Body of pancreas (tissue), 4 donors: ENCODE data around the gene SMTNL2. TPM values are rescaled to one million over a fixed set of nuclear protein-coding genes. Genes with fewer than 3 reads are reported as not detected.
A peak's percentile ranks its signal among the peaks of the same experiment; 100 is the strongest.
"Not testable (repeated sequence)": the region's sequence is repeated elsewhere in the genome, so short reads cannot be mapped to it uniquely, and the experiment has no call there.

ENCODE experiments used
- ATAC-seq: fragments of 150-250 bp; one replicate; pipeline ENCODE4 v1.9.1; 2016
- DNase-seq, 4 donors: peaks; one replicate each; pipeline ENCODE4 v3.0.0-alpha.2; 2019
- H3K27ac ChIP-seq, 4 donors: fragments of 200-600 bp; sonication (generic); 1 replicate in 3 of 4; 2 replicates in 1 of 4; pipeline versions ENCODE4 v1.5.1 to v1.6.1; 2016 to 2019; ENCODE audit warnings: mild to moderate bottlenecking in 1 of 4, mixed read lengths in 1 of 4, moderate library complexity in 1 of 4
- H3K27me3 ChIP-seq, 2 donors: fragments of 200-600 bp; sonication (generic); one replicate each; pipeline ENCODE4 v1.6.0; 2016; ENCODE audit warnings: mild to moderate bottlenecking in 1 of 2
- H3K36me3 ChIP-seq, 2 donors: fragments of 200-600 bp; sonication (generic); replicated peaks in 1 of 2; 2 replicates each; pipeline ENCODE4 v1.5.1; 2016; ENCODE audit warnings: low read depth in 2 of 2; ENCODE audit not compliant: insufficient read depth in 1 of 2
- H3K4me1 ChIP-seq: fragments of 200-600 bp; sonication (generic); one replicate; pipeline ENCODE4 v1.6.0; 2016
- H3K4me3 ChIP-seq, 2 donors: fragments of 200-600 bp; sonication (generic); 1 replicate in 1 of 2; 2 replicates in 1 of 2; pipeline ENCODE4 v1.5.1; 2016 to 2019
- H3K9me3 ChIP-seq, 3 donors: fragments of 200-600 bp; sonication (generic); 1 replicate in 2 of 3; 2 replicates in 1 of 3; pipeline ENCODE4 v1.5.1; 2016
- POLR2A ChIP-seq, 3 donors: fragments of 450-650 bp; IDR thresholded peaks; one replicate each; pipeline ENCODE4 v1.6.1; 2016; ENCODE audit warnings: antibody characterized with exemption in 3 of 3, mild to moderate bottlenecking in 2 of 3
- WGBS, 2 donors: methylation state at CpG; one replicate each; pipeline ENCODE4 v1.1.5; 2017; 5-methylcytosine and 5-hydroxymethylcytosine counted together
- intact Hi-C: fragments of 100-400 bp; cut with DNase I; formaldehyde crosslinking; loops from one replicate; pipeline ENCODE4 v1.15.1; 2023
- total RNA-seq, 2 donors: library from RNA; depleted of rRNA; stranded (reverse); fragments of >200 nt; gene quantifications; one replicate each; pipeline ENCODE4 v1.1.0, GENCODE V29; 2016
- TF ChIP-seq, protein P1 (sequence below), 7 experiments: fragments of 450-650 bp in 4 of 7; fragments of 200-600 bp in 3 of 7; sonication (generic) in 3 of 7; IDR thresholded peaks; one replicate each; pipeline ENCODE4 v1.5.1; 2016 to 2019; ENCODE audit warnings: antibody characterized with exemption in 7 of 7

The SMTNL2 gene
- total RNA-seq, 2 donors from 2014 or later: 0.33 to 0.78 TPM

GRCh38 chr17:4642286-4642685, 58.0 kb downstream of the SMTNL2 start:
- H3K27ac ChIP-seq: no peak overlapping the region
- no peaks in the 10 kb centered on the region for H3K36me3 ChIP-seq
- TF ChIP-seq, protein P1, sequence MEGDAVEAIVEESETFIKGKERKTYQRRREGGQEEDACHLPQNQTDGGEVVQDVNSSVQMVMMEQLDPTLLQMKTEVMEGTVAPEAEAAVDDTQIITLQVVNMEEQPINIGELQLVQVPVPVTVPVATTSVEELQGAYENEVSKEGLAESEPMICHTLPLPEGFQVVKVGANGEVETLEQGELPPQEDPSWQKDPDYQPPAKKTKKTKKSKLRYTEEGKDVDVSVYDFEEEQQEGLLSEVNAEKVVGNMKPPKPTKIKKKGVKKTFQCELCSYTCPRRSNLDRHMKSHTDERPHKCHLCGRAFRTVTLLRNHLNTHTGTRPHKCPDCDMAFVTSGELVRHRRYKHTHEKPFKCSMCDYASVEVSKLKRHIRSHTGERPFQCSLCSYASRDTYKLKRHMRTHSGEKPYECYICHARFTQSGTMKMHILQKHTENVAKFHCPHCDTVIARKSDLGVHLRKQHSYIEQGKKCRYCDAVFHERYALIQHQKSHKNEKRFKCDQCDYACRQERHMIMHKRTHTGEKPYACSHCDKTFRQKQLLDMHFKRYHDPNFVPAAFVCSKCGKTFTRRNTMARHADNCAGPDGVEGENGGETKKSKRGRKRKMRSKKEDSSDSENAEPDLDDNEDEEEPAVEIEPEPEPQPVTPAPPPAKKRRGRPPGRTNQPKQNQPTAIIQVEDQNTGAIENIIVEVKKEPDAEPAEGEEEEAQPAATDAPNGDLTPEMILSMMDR (IDR thresholded peaks at IDR 0.05): no peak
- no peak for TF ChIP-seq POLR2A (IDR thresholded peaks at IDR 0.05)
- H3K9me3 ChIP-seq: no peaks in the 10 kb centered on the region
- peaks cover 0 to 15% of the 10 kb centered on the region in 2 donors for H3K27me3 ChIP-seq
- DNase-seq: no peak
- H3K4me1 ChIP-seq: peaks cover 4% of the 10 kb centered on the region
- intact Hi-C loops: no loop called here
- WGBS, 2 donors: 11 to 15% methylated on average over 6 of the region's 6 CpGs
- ATAC-seq: no peak
- H3K4me3 ChIP-seq: no peak overlapping the region

- 26 to 35% methylated on average over 4 of the region's 4 CpGs for WGBS, 2 donors
- TF ChIP-seq, protein P1 (IDR thresholded peaks at IDR 0.05): no peak
- TF ChIP-seq POLR2A (IDR thresholded peaks at IDR 0.05): no peak
- Histone ChIP-seq H3K36me3 (no peaks in the 10 kb centered on the region), H3K27me3 (peaks cover 0 to 15% of the 10 kb centered on the region in 2 donors), H3K4me3 (no peak overlapping the region), H3K9me3 (no peaks in the 10 kb centered on the region), H3K27ac (no peak overlapping the region), H3K4me1 (peaks cover 4% of the 10 kb centered on the region)
- DNase-seq (no peak), ATAC-seq (no peak)
- intact Hi-C loops: no loop called here
Observed at GRCh38 chr17:4643676-4644075, 59.3 kb downstream of the SMTNL2 start.

DNA sequence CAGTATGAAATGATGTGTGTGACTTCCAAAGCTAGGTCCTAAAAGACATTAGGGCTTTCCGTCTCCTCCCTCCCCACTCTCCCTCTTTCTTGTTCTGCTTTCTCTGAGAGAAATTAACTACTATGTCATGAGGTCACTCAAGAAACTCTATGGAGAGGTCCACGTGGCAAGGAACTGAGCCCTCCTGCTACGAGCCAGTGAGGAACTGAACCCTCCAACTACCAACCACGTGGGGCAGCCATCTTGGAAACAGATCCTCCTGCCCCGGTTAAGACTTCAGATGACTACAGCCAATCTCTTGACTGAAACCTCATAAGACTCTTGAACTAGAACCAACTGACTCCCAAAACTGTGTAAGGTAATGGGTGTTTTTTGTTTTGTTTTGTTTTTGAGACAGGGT, 61.3 kb downstream of the SMTNL2 start:
- WGBS, 2 donors: 58 to 70% methylated on average over 4 to 5 of the region's 5 CpGs
- no peak for ATAC-seq
- peaks cover 0 to 15% of the 10 kb centered on the region in 2 donors for H3K27me3 ChIP-seq

DNA sequence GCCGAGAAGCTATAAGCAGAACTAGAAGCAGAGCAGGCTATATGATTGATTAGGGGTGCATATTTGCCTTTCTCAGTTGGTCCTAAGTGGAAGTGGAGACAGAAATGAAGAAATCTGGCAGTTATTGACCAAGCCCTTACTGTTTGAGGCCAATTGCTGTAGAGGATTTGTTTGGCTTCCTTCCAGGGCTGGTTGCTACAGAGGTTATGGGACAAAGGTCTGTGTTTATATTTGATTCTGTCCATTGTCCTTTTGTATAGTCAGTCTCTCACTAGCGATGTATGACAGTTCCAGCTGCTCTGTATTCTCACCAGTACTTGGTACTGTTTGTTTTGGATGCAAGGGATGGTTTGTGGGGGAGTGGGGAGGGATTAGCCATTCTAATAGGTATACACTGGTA, 64.4 kb downstream of the SMTNL2 start:
- 9 to 17% methylated on average over 2 of the region's 2 CpGs for WGBS, 2 donors

More for the DNA sequence above, 61.3 kb downstream of the SMTNL2 start:
- Histone ChIP-seq H3K9me3 (no peaks in the 10 kb centered on the region), H3K36me3 (no peaks in the 10 kb centered on the region), H3K27ac (no peak overlapping the region), H3K4me1 (no peaks in the 10 kb centered on the region), H3K4me3 (no peak overlapping the region)
- DNase-seq: peak in 1 of 4 donors; percentile 16
- intact Hi-C loops: no loop called here
- no peak for TF ChIP-seq POLR2A (IDR thresholded peaks at IDR 0.05)
- TF ChIP-seq, protein P1 (IDR thresholded peaks at IDR 0.05): no peak

GRCh38 chr17:4652997-4653396, 68.7 kb downstream of the SMTNL2 start:
- Histone ChIP-seq H3K4me3 (no peak overlapping the region), H3K4me1 (no peaks in the 10 kb centered on the region), H3K27me3 (peaks cover 0 to 3% of the 10 kb centered on the region in 2 donors), H3K27ac (no peak overlapping the region), H3K9me3 (no peaks in the 10 kb centered on the region), H3K36me3 (no peaks in the 10 kb centered on the region)
- TF ChIP-seq POLR2A (IDR thresholded peaks at IDR 0.05): no peak
- TF ChIP-seq, protein P1 (IDR thresholded peaks at IDR 0.05): no peak
- ATAC-seq (no peak), DNase-seq (no peak)
- intact Hi-C loops: no loop called here
- 72 to 74% methylated on average over 5 of the region's 5 CpGs for WGBS, 2 donors

More for the DNA sequence above, 64.4 kb downstream of the SMTNL2 start:
- intact Hi-C loops: no loop called here
- Histone ChIP-seq H3K9me3 (no peaks in the 10 kb centered on the region), H3K36me3 (no peaks in the 10 kb centered on the region), H3K4me1 (no peaks in the 10 kb centered on the region), H3K4me3 (no peak overlapping the region), H3K27me3 (no peaks in the 10 kb centered on the region), H3K27ac (no peak overlapping the region)
- ATAC-seq (no peak), DNase-seq (no peak)
- TF ChIP-seq, protein P1 (IDR thresholded peaks at IDR 0.05): no peak
- TF ChIP-seq POLR2A (IDR thresholded peaks at IDR 0.05): no peak

- H3K4me3 ChIP-seq, intact Hi-C loops, H3K4me1 ChIP-seq, DNase-seq, H3K9me3 ChIP-seq, H3K27ac ChIP-seq, ATAC-seq, H3K27me3 ChIP-seq, H3K36me3 ChIP-seq: not testable (repeated sequence)
- 73 to 77% methylated on average over 6 to 7 of the region's 7 CpGs for WGBS, 2 donors
Observed at GRCh38 chr17:4655933-4656332, 71.6 kb downstream of the SMTNL2 start.
